ENCODE results near the gene SERGEF.

GRCh38 chr11:17883946-17884345 is 128.9 kb downstream of the SERGEF start:
- no peak for TF ChIP-seq POLR2A (IDR thresholded peaks at IDR 0.05)
- TF ChIP-seq EP300 (IDR thresholded peaks at IDR 0.05), result no peak

Data from tibial nerve (tissue), 3 donors.